Keratinocyte (primary cell): ENCODE measurements around the gene XCR1.

Experiments used
- EZH2 ChIP-seq: IDR thresholded peaks from one replicate; pipeline ENCODE4 v1.6.1; 2012; ENCODE audit warnings: inconsistent platforms, mild to moderate bottlenecking, low read length, moderate library complexity
- TF ChIP-seq, protein P1 (sequence below), 3 experiments: IDR thresholded peaks in 1 of 3; conservative IDR thresholded peaks in 1 of 3; optimal IDR thresholded peaks in 1 of 3; 2 replicates in 2 of 3; 3 replicates in 1 of 3; pipeline versions ENCODE3 to v1.5.1; 2011; ENCODE audit warnings: low read length in 3 of 3, mild to moderate bottlenecking in 3 of 3, moderate library complexity in 2 of 3, control low read depth in 1 of 3, inconsistent platforms in 1 of 3; ENCODE audit not compliant: insufficient read depth in 2 of 3; ENCODE audit errors: extremely low read depth in 1 of 3

DNA sequence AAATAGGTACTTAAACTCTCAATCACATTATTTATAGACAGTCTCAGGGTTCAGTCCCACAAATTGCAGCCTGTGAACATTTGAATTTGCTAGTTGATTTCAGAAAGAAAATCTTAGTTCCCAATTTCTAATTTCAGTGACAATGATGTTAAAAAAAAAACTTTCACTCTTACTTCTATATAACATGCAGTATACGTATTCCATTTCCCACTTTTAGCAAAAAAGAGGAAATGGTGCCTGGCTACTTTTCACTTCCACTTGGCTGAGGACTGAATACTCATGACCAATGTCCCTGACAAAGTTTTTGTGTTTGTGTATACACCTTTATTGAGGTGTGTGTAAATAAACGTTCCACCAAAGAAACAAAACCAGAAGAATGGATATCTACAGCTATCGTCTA lies 32.1 kb upstream of the XCR1 start:
- TF ChIP-seq, protein P1, sequence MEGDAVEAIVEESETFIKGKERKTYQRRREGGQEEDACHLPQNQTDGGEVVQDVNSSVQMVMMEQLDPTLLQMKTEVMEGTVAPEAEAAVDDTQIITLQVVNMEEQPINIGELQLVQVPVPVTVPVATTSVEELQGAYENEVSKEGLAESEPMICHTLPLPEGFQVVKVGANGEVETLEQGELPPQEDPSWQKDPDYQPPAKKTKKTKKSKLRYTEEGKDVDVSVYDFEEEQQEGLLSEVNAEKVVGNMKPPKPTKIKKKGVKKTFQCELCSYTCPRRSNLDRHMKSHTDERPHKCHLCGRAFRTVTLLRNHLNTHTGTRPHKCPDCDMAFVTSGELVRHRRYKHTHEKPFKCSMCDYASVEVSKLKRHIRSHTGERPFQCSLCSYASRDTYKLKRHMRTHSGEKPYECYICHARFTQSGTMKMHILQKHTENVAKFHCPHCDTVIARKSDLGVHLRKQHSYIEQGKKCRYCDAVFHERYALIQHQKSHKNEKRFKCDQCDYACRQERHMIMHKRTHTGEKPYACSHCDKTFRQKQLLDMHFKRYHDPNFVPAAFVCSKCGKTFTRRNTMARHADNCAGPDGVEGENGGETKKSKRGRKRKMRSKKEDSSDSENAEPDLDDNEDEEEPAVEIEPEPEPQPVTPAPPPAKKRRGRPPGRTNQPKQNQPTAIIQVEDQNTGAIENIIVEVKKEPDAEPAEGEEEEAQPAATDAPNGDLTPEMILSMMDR (optimal IDR thresholded peaks at IDR 0.05 in 1 of 3, IDR thresholded peaks at IDR 0.05 in 1 of 3, conservative IDR thresholded peaks at IDR 0.05 in 1 of 3; ENCODE audit: extremely low read depth in 1 of 3, insufficient read depth in 2 of 3, low read length in 3 of 3): no peak
- TF ChIP-seq EZH2: no peak
